ENCODE data around the gene USP15.
"Not testable (repeated sequence)": the region's sequence is repeated elsewhere in the genome, so short reads cannot be mapped to it uniquely, and the experiment has no call there.

USP15 gene

DNA sequence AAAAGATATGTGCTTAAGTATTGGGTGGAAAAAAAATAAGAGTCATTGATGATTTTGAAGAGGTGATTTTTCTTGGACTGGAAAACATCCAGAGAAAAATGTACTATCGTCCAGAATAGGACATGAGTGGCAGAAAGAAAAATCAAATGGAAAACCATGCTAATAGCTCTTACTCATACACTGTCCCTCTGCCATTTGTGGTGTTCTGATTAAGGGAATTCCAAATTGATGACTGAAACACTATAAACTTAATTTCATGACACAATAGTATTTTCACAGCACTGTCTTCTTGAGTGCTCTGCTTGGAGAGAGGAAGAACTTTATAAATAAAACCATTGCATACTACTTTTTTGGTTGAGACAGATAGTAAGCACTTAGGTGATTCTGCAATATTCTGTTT is 72.4 kb downstream of the USP15 start:
- DNase-seq: no peak

DNA sequence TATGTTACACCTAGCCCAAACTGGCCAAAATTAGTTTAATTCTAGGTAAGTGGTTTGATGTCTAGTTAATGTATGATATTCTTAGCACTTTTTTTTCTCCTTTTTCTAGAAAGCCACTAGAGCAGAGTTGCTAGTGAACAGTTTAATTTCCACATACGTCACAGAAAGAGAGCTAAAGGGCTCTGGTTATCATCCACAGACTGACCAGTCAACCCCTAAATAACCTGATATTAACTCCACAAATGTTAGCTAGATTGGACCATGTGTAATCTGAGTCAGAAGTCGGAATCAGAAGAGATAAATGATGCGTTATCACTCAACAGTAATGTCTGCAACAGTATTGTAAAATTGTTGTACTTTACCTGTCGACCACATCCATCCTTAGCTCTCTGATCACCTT is 74.9 kb downstream of the USP15 start:
- no peak for DNase-seq

DNA sequence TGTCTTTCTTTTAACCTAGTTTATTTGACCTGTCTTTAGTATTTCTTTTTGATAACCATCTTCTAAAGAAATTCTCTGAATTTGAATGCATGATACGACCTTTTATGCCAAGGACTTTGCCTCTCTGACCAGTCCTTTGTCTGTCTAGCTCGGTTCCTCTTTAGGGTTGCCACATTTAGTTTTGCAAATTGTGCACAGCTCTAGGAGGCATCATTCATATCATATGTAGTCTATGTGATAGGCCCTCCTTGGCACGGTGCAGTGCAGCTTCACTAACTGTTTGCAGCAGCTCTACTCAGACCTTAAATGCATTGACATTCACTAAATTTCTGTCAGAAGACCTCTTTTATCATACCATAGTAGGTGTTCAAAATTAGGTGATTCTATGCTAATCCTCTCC is 75.6 kb downstream of the USP15 start:
- no peak for DNase-seq

DNA sequence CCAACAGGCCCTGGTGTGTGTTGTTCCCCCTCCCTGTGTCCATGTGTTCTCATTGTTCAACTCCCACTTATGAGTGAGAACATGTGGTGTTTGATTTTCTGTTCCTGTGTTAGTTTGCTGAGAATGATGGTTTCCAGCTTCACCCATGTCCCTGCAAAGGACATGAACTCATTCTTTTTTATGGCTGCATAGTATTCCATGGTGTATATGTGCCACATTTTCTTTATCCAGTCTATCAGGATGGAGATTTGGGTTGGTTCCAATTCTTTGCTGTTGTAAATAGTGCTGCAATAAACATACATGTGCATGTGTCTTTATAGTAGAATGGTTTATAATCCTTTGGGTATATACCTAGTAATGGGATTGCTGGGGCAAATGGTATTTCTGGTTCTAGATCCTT is 77.4 kb downstream of the USP15 start:
- not testable (repeated sequence) for DNase-seq

DNA sequence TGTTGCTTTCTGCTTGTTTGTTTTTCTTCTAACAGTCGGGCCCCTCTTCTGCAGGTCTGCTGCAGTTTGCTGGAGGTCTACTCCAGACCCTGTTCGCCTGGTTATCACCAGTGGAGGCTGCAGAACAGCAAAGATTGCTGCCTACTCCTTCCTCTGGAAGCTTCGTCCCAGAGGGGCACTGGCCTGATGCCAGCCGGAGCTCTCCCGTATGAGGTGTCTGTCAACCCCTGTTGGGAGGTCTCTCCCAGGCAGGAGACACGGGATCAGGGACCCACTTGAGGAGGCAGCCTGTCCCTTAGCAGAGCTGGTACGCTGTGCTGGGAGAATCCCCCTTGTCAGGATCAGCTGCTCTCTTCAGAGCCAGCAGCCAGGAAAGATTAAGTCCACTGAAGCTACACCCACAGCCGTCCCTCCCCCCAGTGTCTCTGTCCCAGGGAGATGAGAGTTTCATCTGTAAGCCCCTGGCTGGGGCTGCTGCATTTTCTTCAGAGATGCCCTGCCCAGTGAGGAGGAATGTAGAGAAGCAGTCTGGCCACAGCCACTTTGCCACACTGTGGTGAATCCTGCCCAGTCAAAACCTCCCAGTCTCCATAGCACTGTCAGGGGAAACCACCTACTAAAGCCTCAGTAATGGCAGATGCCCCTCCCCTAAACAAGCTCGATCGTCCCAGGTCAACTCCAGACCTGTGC is 82.6 kb downstream of the USP15 start:
- DNase-seq: not testable (repeated sequence)

DNA sequence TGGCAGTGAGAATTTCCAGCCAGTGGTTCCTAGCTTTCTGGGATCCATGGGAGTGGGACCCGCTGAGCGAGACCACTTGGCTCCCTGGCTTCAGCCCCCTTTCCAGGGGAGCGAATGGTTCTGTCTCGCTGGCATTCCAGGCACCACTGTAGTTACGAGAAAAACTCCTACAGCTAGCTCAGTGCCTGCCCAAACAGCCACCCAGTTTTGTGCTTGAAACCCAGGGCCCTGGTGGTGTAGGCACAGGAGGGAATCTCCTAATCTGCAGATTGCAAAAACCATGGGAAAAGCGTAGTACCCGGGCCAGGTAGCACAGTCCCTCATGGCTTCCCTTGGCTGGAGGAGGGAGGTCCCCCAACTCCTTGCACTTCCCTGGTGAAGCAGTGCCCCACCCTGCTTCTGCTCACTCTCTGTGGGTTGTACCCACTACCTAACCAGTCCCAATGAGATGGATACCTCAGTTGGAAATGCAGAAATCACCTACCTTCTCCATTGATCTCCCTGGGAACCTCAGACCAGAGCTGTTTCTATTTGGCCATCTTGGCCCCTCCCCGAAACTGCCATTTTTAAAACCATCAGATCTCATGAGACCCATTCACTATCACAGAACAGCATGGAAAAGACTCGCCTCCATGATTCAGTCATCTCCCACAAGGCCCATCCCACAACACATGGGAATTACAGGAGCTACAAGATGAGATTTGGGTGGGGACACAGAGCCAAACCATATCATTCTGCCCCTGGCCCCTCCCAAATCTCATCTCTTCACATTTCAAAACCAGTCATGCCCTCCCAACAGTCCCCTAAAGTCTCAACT is 83.3 kb downstream of the USP15 start:
- DNase-seq: not testable (repeated sequence)

DNA sequence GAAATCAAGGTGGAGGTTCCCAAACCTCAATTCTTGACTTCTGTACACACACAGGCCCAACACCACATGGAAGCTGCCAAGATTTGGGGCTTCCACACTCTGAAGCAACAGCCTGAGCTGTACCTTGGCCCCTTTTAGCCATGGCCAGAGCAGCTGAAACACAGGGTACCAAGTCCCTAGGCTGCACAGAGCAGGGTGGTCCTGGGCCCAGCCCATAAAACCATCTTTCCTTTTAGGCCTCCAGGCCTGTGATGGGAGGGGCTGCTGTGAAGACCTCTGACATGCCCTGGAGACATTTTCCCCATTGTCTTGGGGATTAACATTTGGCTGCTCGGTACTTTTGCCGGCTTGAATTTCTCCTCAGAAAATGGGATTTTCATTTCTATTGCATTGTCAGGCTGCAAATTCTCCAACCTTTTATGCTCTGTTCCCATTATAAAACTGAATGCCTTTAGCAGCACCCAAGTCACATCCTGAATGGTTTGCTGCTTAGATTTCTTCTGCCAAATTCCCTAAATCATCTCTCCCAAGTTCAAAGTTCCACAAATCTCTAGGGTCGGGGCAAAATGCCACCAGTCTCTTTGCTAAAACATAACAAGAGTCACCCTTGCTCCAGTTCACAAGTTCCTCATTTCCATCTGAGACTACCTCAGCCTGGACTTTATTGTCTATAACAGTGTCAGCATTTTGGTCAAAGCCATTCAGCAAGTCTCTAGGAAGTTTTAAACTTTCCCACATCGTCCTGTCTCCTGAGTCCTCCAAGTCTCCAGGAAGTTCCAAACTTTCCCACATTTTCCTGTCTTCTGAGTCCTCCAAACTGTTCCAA is 84.7 kb downstream of the USP15 start:
- not testable (repeated sequence) for DNase-seq

DNA sequence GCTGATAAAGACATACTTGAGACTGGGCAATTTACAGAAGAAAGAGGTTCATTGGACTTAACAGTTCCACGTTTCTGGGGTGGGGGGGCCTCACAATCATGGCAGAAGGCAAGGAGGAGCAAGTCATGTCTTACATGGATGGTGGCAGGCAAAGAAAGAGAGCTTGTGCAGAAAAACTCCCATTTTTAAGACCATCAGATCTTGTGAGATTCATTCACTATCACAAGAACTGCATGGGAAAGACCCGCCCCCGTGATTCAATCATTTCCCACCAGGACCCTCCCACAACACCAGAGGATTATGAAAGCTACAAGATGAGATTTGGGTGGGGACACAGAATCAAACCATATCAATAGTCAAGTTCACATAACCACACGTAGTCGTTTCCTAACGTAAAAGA is 85.5 kb downstream of the USP15 start:
- no peak for DNase-seq

DNA sequence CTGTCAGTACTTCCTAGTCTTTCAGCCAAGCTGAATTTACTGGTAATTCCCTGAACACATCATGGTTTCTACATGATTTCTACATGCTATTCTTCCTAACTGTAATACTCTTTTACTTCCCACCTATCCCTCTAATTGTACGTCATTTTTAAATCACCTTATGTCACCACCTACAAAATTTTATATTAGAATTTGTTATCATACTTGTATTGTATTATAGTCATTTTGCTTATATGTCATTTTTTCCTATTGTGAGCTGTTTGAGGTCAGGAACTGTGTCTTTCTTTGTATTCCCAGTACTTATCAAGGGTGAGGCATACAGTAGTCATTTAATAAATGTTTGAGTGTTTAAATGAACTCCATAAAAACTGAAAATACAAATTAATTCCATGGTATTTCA is 86.6 kb downstream of the USP15 start:
- DNase-seq: no peak

DNA sequence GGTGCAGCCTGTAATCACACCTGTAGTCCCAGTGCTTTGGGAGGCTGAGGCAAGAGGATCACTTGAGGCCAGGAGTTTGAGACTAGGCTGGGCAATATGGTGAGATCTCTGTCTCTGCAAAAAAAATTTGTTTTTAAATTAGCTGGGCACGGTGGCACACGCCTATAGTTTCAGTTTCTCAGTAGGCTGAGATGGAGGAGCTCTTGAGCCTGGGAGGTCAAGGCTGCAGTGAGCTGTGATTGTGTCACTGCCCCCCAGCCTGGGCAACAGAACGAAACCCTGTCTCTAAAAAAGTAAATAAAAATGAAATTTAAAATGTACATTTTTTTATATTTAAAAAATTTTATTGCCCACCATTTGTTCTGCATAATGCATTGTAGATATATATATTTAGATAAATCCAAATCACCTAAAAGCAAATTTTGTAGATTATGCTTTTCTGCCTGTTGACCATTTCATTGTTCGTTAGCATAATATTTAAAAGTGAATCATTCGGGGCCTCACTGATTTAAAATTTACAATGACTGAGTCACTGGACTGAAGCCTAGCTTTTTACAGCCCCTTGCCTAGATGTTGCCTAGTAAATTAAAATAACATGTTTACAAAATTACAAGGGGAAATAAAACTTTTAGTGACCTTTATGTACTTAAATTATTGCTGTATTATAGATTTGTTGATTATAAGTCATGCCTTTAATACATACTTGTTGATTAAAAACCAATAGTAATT is 87.9 kb downstream of the USP15 start:
- DNase-seq: no peak

DNA sequence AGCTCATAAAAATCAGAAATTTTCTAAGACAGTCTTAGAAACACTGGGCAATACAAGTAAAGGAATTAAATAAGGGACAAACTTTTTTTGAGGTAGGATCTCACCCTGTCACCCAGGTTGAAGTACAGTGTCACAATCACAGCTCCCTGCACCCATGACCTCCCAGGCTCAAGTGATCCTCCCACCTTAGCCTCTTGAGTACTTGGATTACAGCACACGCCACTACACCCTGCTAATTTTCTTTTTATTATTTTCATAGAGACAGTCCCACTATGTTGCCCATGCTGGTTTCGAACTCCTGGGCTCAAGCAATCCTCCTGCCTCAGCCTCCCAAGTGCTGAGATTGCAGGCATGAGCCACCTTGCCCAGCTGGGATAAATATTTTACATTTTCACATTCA is 90.3 kb downstream of the USP15 start:
- DNase-seq: no peak

DNA sequence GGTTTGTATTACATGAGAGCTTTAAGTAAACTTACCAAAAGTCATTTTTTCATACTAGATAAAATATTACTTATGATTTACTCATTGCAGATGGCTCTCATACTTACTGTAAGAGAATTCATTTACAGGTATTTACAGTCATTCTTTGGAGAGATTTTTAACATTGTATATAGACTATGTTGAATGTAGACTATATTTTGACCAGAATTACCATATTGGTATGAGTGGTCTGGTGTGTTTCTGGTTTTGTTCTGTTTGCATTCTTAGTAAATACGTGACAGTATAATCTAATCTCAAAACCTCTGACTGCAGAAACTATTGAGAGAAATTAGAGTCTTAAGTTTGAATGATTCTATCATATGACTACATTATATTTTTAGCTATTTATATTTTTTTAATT is 91.1 kb downstream of the USP15 start:
- no peak for DNase-seq

DNA sequence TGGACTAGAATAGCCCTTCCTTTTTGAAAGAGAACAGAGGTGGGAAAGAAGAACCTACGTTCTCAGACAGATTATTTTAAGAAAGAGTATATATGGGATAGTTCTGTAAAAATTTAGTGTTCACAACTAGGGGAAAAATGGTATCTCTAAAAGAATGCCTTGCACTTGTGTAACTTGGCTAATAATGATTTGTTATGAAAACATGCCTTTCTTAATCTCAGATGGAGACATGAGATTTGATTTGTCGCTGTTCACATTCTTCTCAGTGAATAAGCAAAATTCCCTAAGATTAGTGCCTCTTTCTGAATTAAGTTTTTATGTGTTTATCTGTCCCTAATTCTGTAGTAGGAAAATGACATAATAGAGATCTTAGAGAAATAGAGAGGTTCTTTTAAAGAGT is 100.8 kb downstream of the USP15 start:
- no peak for DNase-seq

DNA sequence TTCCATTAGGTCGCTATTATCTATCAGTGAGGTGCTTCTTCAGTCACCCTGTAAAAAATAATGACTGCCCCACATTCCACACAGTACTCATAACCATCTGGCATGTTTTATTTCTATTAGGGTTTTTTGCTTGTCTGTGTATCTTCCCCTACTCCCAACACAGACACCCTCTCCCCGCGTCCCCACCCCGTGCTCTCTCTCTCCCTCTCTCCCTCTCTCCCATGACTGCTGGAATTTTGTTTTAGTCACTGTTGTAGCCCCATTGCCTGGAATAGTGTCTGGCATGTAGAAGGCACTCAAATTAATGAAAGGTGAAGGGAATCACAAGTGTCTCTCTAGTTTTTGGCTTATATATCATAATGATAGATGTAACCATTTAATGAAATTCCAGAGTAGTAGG is 103.3 kb downstream of the USP15 start:
- no peak for DNase-seq

DNA sequence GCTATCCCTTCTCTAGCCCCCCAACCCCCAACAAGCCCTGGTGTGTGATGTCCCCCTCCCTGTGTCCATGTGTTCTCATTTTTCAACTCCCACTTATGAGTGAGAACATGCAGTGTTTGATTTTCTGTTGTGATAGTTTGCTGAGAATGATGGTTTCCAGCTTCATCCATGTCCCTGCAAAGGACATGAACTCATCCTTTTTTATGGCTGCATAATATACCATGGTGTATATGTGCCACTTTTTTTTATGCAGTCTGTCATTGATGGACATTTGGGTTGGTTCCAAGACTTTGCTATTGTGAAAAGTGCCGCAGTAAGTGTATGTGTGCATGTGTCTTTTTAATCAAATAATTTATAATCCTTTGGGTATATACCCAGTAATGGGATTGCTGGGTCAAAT is 104.5 kb downstream of the USP15 start:
- DNase-seq: not testable (repeated sequence)

DNA sequence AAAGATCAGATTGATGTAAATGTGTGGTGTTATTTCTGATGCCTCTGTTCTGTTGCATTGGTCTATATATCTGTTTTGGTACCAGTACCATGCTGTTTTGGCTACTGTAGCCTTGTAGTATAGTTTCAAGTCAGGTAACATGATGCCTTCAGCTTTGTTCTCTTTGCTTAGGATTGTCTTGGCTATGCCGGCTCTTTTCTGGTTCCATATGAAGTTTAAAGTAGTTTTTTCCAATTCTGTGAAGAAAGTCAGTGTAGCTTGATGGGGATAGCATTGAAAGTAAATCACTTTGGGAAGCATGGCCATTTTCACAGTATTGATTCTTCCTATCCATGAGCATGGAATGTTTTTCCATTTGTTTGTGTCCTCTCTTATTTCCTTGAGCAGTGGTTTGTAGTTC is 105.6 kb downstream of the USP15 start:
- not testable (repeated sequence) for DNase-seq

DNA sequence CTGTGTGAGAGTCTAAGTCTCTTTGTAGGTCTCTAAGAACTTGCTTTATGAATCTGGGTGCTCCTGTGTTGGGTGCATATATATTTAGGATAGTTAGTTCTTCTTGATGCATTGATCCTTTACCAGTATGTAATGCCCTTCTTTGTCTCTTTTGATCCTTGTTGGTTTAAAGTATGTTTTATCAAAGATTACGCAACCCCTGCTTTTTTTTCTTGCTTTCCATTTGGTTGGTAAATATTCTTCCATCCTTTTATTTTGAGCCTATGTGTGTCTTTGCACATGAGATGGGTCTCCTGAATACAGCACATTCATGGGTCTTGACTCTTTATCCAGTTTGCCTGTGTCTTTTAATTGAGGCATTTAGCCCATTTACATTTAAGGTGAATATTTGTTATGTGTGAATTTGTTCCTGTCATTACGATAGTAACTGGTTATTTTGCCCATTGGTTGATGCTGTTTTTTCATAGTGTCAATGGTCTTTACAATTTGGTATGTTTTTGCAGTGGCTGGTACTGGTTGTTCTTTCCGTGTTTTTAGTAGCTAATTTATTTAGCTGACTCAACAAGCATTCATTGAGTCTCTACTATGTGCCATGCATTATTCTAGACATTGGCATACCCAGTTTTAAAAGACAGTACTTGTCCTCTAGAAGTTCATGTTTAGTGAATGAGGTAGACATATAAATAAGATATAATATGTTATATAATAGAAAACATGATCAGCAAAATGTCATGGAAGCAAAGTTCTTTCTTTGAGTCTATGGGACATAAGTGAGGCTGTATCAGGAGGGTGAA is 108.4 kb downstream of the USP15 start:
- DNase-seq: not testable (repeated sequence)

DNA sequence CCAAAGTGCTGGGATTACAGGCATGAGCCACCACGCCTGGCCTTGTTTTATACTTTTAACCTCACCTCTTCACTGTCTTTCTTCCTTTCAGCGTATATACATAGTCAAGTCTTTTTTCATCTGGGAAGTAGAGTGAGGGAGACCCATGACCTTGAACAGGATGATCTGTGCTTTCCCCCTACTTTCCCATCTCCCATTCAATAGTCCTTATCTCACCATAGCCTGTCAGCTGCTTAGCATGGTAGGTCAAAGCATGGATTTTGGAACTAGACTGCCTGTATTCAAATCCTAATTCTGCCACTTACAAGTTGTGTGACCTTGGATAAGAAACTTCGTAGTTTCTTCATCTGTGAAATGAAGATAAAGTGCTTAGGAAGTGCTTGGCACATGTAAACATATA is 110.0 kb downstream of the USP15 start:
- DNase-seq: no peak

DNA sequence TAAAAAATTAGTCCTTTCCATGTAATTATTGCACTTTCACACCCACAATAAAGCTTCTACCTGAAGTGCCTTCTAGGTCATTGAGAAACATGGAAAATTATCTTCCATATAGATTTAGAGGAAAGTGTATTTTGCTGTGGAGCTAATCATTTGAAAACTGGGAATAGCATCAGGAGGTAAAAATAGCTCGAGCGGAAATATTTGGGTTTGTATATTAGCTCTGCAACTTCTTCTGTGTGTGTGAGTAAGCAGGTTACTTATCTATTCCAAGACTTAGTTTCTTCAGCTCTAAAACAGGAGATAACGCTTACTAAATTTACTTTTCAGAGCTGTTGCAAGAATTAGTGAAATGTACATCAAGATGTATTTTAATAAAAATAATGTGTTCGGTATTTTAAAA is 111.5 kb downstream of the USP15 start:
- DNase-seq: no peak

DNA sequence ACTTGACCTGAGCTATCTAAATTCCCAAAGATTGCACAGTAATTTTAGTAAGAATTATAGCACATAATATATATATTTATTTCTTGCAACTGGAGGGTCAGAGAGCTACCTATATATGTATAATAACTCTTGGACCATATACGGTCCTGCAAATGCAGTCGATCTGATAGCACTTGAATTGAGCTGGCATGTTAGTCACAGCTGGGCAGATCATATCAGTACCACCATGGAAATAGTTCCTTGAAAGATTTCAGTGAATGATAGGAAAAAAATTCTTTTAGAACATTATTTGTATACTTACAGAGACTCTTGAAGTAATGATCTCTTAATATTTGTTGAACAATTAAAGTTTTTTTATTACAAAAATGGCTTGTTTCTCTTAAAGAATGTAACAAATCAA is 111.9 kb downstream of the USP15 start:
- no peak for DNase-seq

DNA sequence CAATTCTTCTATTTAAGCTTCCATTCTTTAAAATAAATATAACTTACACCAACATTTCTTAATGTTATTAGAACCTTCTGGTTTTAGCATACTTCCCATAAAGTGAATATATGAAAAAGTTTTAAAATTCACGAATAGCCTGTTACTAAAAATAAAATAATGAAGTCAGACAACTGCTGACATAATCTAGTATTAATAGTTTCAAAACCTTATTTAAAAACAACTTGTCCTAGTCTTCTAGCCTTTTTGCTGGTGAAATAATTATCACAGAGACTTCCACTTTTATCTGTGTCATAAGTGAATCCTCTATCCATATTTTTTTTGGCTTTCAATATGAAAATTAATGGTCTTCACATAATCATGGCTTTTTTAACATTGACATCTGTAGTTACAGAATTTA is 112.6 kb downstream of the USP15 start:
- no peak for DNase-seq

DNA sequence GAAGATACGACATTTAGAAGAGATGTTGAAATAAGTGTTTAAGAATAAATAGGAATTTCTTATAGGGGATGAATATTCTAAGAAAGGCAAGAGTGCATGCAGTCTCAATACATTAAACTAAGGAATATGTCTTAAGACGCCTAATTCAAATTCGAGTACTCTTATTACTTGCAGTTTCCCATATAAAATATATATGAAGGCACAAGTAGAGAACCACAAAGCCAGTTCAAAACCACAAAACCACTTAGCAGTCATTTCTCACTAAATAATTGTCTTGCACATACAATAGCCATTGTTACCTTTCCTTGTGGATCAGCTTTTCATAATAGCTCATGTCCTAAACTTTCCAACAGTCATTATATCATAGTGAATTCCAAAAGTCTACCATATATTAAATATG is 115.4 kb downstream of the USP15 start:
- DNase-seq: no peak

All from bone marrow (tissue), 2 donors.